RWPE1 (cell line): ENCODE measurements around the gene MOGAT3.

Experiments used
- CTCF ChIA-PET: fragments of 350-600 bp; sonication (Branson Sonifier 250); formaldehyde crosslinking; extraction: SDS; loops from one replicate; lab custom pipeline; 2021; lab: Yijun Ruan, JAX
- POLR2A ChIA-PET: fragments of 400-600 bp; formaldehyde crosslinking; extraction: SDS; loops from one replicate; lab custom pipeline; 2020; ENCODE audit warnings: antibody characterized with exemption; ENCODE audit not compliant: low non-redundant PET; lab: Yijun Ruan, JAX
- DNase-seq: peaks from one replicate; pipeline ENCODE4 v3.0.0; 2012; ENCODE audit warnings: low spot score
- H3K27ac ChIP-seq: fragments of 450-650 bp; 2 replicates; pipeline ENCODE4 v1.5.1; 2017
- TF ChIP-seq, protein P1 (sequence below): fragments of 450-650 bp; conservative IDR thresholded peaks from 2 replicates; pipeline ENCODE4 v1.5.1; 2017; ENCODE audit warnings: low read depth, mild to moderate bottlenecking

MOGAT3 gene, protein sequence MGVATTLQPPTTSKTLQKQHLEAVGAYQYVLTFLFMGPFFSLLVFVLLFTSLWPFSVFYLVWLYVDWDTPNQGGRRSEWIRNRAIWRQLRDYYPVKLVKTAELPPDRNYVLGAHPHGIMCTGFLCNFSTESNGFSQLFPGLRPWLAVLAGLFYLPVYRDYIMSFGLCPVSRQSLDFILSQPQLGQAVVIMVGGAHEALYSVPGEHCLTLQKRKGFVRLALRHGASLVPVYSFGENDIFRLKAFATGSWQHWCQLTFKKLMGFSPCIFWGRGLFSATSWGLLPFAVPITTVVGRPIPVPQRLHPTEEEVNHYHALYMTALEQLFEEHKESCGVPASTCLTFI

DNA sequence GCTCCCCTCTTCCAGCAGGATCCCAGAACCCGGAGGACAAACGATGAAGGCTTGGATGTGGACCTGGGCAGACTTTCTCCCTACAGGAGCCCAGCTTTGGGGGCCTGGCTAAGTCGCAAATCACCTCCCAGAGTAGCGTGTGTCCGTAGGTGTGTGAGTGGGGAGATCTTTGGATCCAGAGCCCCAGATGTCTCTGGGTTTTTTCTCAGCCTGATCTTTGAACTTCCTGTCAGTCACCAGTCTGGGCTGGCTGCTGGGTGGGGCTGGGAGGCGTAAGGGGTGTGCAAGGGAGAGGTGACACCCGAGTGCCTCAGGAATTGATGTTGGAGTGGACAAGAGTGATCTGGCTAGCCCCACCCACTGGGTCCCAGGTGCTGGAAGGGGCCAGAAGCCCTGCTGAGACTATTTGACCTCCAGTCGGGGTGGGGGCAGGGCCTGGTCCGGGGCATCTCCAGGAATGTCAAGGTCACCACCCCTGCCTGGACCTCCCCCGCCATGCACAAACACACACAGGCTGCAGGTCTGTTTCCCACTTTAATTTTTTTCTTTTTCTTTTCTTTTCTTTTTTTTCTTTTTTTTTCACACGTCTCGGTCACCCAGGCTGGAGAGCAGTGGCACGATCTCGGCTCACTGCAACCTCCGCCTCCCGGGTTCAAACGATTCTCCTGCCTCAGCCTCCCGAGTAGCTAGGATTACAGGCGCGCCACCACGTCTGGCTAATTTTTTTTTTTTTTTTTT, at the start of gene MOGAT3:
MOGAT3 (minus strand) TSS at position 175 of the 738 bp plus-strand sequence. CDS start 182 bp downstream, outside the sequence.
- DNase-seq: no peak
- CTCF ChIA-PET: interaction anchor here (0.6 to 2.1 kb wide), 4 partner anchors 9 to 306 kb away, joined by 3 to 5 read pairs (median 4); partner anchors contain the start of gene ACHE
- POLR2A ChIA-PET: no interaction called here
- TF ChIP-seq, protein P1, sequence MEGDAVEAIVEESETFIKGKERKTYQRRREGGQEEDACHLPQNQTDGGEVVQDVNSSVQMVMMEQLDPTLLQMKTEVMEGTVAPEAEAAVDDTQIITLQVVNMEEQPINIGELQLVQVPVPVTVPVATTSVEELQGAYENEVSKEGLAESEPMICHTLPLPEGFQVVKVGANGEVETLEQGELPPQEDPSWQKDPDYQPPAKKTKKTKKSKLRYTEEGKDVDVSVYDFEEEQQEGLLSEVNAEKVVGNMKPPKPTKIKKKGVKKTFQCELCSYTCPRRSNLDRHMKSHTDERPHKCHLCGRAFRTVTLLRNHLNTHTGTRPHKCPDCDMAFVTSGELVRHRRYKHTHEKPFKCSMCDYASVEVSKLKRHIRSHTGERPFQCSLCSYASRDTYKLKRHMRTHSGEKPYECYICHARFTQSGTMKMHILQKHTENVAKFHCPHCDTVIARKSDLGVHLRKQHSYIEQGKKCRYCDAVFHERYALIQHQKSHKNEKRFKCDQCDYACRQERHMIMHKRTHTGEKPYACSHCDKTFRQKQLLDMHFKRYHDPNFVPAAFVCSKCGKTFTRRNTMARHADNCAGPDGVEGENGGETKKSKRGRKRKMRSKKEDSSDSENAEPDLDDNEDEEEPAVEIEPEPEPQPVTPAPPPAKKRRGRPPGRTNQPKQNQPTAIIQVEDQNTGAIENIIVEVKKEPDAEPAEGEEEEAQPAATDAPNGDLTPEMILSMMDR: no peak
- no peak within 1 kb of the TSS for H3K27ac ChIP-seq

GRCh38 chr7:101250324-101250723, 49.5 kb upstream of the MOGAT3 start:
- no peak for DNase-seq
- TF ChIP-seq, protein P1: no peak
- ChIA-PET POLR2A (no interaction called here), CTCF (interaction anchor here (0.7 kb wide), 1 partner anchor 80 kb away, joined by 3 read pairs; no protein-coding TSS in a partner anchor)
- H3K27ac ChIP-seq: no peak overlapping the region

DNA sequence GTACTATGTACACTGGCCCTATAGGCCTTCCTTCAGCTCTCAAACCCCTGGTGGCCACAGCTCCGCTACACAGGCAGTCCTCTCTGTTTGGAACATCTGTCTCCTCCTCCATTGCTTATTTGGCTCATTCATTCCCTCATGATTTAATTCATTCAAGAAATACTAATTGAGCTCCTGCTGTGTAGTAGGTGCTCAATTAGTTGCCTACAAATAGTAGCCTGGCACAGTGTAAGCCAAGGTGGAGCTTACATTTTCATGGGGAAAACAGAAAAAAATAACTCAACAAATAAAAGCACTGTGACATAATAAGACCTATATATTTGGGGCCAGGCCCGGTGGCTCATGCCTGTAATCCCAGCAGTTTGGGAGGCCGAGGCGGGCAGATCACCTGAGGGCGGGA, 47.4 kb upstream of the MOGAT3 start:
- no peak for DNase-seq
- H3K27ac ChIP-seq: no peak overlapping the region
- CTCF ChIA-PET: no interaction called here
- TF ChIP-seq, protein P1: no peak
- POLR2A ChIA-PET: no interaction called here

- POLR2A ChIA-PET: no interaction called here
- TF ChIP-seq, protein P1: no peak
- H3K27ac ChIP-seq: peak overlapping the region; percentile 90
- peak; percentile 87 for DNase-seq
- CTCF ChIA-PET: interaction anchor here (0.5 to 3.0 kb wide), 6 partner anchors 9 to 162 kb away, joined by 3 to 12 read pairs (median 3); no protein-coding TSS in a partner anchor
Observed at GRCh38 chr7:101245147-101245668, 44.4 kb upstream of the MOGAT3 start.

- H3K27ac ChIP-seq: peak within 1 kb of the TSS; percentile 90
- TF ChIP-seq, protein P1: peak; percentile 98
- ChIA-PET CTCF (interaction anchor here (0.5 to 3.0 kb wide), 17 partner anchors 9 to 350 kb away, joined by 3 to 20 read pairs (median 4); partner anchors contain the start of genes PLOD3 and ZNHIT1), POLR2A (interaction anchor here (0.9 to 1.0 kb wide), 2 partner anchors 27 to 355 kb away, joined by 3 to 6 read pairs; partner anchors contain the start of genes PLOD3, UFSP1 and ZNHIT1)
- DNase-seq: peak; percentile 85
Observed at GRCh38 chr7:101244375-101245146, 43.7 kb upstream of the MOGAT3 start, which contains the start of gene FIS1. FIS1 (minus strand) TSS chr7:101245081; CDS start chr7:101245004, 77 bp downstream.
